GM10266 (cell line): Measurements from ENCODE around the gene FASTK.

Experiments used
- DNase-seq: peaks from one replicate; pipeline ENCODE4 v3.0.0; 2012; ENCODE audit errors: extremely low spot score
- CTCF ChIP-seq: IDR thresholded peaks from 2 replicates; pipeline ENCODE4 v1.5.1; 2012; ENCODE audit warnings: mild to moderate bottlenecking, low read depth; ENCODE audit not compliant: control insufficient read depth, insufficient read depth; ENCODE audit errors: missing control alignments

Gene FASTK

GRCh38 chr7:151117565-151117964 lies 37.0 kb upstream of the FASTK start:
- TF ChIP-seq CTCF, result no peak
- no peak for DNase-seq

GRCh38 chr7:151116603-151117440 lies 36.2 kb upstream of the FASTK start:
- TF ChIP-seq CTCF, result no peak
- DNase-seq, result no peak

GRCh38 chr7:151115836-151116418 lies 35.3 kb upstream of the FASTK start:
- TF ChIP-seq CTCF, result no peak
- no peak for DNase-seq

- DNase-seq, result peak; percentile 77
- no peak for TF ChIP-seq CTCF
These were observed 34.7 kb upstream of the FASTK start for GRCh38 chr7:151115121-151115835.

- no peak for DNase-seq
- no peak for TF ChIP-seq CTCF
These were observed 33.8 kb upstream of the FASTK start for GRCh38 chr7:151114151-151115090.

- DNase-seq, result peak; percentile 37
- TF ChIP-seq CTCF, result no peak
These were observed 32.9 kb upstream of the FASTK start for GRCh38 chr7:151113344-151114150.
